HG02642 (cell line): Measurements from ENCODE around the gene CCT8.

Experiments used
- ATAC-seq: cut with Tn5 transposase; IDR thresholded peaks from one replicate; pipeline ENCODE4 v1.9.1; 2021; ENCODE audit warnings: mild to moderate bottlenecking; ENCODE audit not compliant: unreplicated experiment, poor library complexity

The CCT8 gene, protein sequence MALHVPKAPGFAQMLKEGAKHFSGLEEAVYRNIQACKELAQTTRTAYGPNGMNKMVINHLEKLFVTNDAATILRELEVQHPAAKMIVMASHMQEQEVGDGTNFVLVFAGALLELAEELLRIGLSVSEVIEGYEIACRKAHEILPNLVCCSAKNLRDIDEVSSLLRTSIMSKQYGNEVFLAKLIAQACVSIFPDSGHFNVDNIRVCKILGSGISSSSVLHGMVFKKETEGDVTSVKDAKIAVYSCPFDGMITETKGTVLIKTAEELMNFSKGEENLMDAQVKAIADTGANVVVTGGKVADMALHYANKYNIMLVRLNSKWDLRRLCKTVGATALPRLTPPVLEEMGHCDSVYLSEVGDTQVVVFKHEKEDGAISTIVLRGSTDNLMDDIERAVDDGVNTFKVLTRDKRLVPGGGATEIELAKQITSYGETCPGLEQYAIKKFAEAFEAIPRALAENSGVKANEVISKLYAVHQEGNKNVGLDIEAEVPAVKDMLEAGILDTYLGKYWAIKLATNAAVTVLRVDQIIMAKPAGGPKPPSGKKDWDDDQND

DNA sequence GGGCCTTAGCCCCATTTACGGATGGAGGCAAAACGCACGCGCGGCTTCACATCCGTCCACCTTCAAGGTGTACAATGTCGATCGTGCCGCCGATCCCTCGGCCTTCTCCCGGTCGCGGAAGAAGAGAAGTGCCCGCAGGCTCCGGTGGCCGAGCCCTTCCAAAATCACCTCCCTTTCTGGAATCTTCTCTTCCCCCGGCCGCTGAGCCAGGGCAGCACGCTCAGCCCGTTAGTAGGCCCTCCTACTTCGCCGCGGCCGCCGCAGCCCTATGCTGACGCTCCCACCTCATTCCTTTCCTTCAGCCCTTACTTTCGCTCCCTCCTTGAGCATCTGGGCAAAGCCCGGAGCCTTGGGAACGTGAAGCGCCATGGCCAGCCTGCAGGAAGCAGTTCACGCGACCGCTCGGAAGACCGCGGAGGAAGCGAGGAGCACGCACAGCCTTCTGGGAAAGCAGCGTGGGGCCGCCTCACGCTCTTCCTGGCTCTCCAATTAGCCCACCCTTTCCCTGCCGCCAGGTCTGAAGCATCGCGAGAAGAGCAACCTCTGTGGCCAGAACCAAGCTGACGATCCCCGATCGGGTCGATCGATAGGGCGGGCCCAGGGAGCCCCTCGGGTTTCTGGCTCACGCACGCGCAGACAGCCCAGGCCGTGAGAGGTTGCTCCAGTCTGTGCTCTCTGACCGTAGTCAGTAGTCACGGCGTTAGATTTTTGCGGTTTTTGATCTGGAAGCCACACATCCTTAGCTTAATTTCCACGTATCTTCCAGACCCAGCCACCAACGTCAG is at the start of gene CCT8:
Gene CCT8, minus strand, starts transcription at position 427 of the 785 bp plus-strand sequence. Its CDS starts 58 bp downstream, at position 369.
- ATAC-seq, result peak; percentile 92

DNA sequence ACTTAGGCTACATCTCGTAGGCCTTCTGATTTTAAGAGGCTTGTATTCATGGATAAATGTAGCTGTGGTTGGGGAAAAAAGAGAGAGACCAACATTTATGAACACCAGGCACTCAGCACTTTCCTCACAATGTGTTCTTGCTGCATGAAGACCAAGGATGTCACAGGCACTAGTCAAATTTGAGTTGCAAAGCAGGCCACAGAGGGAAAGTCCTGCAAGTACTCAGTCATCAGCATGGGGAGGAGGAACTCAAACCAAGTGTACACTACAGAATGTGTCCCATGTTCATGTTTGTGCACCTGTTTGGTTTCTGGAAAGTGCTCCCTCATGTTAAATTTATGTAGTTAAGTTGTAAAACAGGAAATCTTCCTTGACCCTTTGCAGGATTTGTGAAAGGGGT is 48.3 kb upstream of the CCT8 start:
- ATAC-seq, result peak; percentile 75

DNA sequence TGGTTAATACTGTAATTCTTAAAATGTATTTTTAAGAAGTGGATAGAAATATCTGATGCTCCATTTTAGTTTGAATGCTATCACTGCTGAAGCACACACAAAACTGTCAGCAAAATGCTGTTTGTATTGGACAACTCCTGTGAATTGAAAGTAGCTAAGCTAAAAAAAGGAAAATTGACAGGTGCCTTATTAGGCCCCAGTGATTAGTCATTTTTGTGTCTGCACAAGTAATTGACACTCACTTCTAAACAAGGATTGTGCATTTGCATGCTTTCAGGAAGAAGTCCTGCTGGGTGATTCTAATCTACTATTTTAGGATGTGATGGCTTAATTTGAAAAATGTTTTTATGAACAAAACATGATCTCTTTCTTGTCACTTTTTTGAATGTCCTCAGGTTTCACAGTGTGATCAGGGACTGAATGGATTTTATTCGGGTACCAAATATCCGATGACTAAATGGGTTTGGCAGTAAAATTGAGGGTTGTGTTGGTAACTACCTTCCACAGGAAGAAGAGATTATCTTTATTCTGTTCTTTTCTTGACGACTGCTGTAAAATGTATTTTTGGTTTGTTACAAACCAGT is 44.0 kb upstream of the CCT8 start:
- ATAC-seq, result peak; percentile 55

DNA sequence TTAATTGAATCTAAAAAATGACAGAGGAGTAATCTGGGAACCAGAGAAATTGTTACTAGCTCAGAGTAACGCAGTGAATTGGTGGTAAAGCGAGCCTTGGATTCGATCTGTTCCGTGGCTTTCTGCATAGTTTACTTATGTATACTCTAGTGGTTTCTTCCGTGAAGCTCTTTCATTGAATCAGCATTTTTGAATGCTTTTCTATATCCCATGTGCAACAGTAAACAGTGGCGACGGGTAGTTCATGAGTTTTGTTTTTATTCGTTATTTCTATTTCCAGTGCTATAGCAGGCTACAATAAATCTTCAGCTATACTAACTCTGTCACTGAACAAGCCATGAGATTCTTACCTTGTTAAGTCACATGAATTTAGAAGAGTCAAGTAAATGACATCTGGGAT is 42.5 kb upstream of the CCT8 start:
- ATAC-seq, result no peak

DNA sequence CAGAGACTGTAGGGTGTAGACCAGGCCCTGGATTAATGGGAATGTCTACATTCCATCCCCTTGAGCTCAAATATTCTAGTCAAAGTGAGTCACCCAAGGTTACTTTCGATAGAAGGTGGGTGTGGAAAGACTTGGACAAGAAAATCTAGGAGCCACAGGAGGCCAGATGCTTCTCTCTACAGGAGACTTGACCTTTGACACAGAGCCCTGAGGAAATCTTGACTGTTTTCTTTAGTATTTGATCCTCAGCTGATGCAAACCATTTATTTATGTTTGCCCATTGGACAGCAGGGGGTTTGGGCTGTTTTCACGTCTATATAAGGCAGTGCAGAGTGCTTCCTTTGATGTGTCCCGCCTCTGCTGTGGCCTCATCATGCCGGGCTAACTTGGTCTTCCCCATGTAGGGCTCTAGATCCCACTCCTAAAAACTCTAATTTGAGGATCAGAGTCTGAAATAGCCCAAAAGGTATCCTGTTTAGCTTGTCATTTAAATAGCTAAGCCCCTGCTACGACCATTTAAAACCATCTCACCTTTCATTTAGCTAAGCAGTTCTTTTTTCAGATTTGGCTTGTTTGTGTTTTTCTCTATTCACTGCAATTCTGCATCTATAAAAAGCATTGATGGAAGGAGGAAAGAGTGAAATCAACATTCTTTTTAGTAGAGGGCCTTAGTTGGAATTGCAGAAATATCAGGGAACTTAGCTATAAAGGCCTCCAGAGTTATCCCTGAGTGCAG is 41.5 kb upstream of the CCT8 start:
- no peak for ATAC-seq

DNA sequence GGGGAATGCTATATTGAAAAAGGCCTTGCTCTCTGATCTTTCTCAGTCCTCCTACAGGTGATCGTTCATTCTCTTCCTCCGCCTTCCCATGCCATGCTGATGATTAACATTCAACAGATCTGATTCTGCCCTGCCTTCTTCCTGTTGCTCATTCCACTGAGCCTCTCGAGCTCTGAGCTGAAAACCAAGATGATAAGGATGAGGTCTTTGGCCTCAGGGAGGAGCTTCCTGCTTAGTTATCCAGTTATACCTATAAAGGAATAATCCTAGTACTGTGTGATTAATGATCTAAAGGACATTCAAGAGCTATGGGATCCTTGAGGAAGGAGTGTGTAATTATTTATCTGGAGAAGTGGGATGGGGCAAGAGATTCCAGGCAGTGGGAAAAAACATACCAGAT is 31.8 kb upstream of the CCT8 start:
- ATAC-seq, result no peak

DNA sequence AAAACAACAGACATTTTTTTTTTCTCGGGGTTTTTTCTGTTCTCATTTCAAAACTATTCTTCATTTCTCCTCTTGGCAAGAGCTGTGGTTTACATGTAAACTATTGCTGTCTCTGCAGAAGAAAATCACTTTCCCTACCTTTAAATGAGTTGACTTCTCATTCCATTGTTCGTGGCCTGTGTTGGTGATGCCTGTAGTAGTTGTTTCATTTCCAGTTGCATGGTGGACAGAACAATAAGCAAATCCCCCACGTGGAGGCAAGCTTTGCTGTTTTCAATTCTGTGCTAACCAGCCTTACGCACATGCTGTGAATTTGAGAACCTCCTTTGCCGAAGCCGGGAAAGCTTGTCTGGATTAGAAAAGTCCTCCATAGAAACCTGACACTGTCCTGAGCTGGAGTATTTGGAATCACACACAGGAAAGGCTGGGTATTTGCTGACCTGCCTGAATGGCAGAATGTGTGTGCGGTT is 30.8 kb upstream of the CCT8 start:
- peak; percentile 67 for ATAC-seq

DNA sequence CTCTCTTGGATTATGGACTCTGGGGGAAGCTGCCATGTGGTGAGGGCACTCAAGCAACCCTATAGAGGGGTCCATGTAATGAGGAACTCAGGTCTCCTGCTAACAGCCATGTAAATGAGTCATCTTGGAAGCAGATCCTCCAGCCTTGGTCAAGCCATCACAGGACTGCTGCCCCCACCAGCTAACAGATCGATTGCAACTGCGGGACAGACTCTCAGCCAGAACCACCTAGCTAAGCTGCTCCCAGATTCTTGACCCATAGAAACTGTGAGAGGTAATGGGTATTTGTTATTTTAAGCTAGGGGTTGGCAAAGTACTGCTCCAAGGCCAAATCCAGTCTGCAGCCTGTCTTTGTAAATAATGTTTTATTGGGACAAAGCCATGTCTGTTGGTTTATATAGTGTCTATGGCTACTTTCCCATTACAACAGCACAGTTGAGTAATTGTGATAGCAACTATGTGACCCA is 29.4 kb upstream of the CCT8 start:
- ATAC-seq, result no peak

DNA sequence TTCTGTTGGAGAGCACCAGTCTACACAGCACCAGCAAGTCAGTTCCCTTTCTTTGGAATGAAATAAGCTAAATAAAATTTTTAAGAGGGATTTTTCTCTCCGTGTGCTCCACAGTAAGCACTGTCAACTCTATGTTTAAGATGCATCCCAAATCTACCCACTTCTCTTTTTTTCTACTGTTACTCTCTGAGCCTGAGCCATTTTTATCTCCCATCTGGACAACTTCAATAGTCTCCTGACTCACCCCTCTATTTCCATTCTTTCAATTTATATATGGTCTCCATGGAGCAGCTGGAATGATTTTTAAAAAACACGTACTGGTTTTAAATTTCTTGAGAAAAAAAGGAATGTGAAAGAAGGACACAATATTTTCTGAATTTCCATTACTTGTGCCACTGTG is 24.7 kb upstream of the CCT8 start:
- no peak for ATAC-seq

DNA sequence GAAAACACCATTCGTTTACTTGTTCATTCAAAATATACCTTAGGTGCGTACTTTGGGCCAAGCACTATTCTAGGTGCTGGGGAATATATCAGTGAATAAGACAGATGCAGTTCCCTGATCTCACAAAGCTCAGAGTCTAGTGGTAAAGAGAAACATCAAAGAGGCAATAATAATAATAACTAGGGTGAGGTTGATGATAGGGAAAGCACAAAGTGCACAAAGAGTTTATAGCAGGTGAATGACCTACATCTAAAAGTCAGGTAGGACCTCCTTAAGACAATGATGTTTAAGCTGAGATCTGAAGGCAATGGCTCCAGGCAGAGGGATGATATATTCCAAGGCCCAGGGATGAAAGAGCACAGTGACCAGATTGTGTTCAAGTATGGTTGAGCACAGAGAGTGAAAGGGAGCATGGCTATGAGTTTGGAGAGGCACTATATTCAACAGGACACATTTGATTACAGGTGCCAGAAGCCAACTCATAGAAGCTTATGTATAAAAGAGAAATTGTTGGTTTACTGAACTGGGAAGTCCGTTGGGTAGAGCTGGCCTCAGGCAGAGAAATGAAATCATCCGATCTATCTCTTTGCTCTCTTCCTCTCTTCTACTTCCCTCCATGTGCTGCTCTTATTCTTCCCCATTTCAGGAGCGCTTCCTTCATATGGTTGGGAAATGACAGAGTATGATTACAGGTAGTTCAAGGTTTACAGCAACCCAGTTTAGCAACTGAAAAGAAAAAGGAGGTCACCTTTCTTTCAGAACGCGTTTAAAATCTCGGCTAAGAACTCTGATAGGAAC is 23.0 kb upstream of the CCT8 start:
- no peak for ATAC-seq

DNA sequence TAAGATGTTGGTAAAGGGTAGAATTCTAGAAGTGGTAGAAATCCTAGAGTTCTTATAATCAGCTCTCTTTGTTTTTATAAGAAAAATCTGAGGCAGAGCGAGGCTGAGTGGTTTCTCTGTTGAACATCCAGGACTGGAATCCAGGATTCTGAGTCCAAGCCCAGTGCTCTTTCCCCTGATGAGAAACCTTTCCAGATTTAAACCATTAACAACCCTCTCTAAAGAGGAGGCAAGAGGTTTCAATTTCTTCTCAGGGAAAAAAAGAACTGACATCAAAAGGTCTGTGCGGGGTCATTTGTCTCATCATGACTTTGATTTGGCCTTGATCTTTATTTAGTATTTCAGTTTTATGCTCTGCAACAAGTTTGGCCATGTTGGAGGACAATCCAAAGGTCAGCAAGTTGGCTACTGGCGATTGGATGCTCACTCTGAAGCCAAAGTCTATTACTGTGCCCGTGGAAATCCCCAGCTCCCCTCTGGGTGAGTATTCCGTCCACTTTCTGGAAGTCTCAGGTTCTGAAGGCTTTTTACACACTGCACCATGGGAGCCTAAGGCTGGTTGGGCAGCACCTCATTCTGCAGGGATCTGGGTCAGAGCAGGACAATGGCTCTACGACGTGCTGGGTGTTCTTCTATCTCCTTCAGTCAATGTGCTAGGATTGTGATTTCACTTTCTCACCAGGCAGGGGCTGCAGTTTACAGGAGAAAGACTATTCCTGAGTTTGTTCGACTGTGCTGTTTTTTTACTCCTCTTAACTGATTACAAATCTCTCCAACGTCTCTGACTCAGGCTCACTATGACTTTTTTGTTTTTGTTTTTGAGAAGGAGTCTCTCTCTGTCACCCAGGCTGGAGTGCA is 18.9 kb upstream of the CCT8 start:
- ATAC-seq, result no peak

DNA sequence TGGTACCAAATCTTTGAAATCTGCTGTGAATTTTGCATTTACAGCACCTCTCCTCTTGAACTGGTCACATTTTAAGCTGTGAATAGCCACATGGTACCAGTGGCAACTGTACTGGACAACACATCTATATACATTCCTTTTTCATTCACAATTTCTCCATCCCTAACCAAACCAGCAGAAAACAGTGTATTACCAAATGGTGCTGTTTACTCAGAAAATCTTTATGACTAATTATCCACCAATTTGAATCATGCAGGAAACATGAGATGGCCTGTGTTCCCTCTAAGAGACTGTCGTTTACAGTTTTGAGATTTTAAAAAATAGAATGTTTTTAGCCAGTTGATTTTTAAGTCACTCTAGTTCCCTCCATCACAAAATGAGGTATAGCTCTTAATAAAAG is 17.6 kb upstream of the CCT8 start:
- no peak for ATAC-seq

DNA sequence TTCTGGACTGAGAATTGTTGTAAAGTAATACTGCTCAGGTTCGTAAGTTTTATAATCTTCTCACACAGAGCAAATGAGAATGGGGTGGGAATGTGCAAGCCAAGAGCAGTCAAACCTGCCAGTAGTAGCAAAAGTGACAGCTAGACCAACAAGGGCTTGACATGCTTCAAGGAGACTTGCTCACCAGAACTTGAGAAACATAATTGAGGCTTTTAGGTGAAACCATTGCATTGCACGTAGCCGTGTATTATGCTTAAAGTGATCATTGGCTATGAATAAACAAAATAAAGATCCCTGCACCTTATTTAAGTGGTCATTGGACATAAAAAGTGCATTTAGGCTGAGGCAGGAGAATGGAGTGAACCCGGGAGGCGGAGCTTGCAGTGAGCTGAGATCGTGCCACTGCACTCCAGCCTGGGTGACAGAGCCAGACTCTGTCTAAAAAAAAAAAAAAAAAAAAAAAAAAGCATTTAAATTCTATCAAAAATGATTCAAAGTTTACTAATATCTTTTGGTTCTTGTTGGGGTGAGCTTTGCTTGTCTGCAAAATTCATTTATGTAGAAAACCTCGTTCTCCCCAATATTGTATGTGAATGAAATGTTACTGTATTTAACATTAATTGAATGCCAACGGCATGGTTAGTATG is 11.8 kb upstream of the CCT8 start:
- ATAC-seq, result no peak

DNA sequence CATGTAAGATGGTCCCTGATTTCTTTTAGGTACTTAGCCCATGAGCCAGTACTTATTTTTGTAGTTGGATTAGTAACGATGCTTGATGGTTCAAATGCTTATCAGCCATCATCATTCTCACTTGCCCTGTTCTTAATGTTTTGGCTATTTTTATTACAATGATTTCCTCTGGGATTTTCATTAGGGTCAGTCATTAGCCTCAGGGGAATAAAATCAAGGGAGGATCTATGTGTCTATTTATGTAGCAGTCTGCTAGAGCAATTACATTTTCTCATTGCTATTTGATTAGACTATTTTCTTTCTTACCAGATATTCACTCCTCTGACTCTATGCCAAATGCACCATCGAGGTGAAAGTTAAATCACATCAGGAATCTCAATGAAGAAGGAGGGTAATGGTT is 10.9 kb upstream of the CCT8 start:
- ATAC-seq, result no peak

DNA sequence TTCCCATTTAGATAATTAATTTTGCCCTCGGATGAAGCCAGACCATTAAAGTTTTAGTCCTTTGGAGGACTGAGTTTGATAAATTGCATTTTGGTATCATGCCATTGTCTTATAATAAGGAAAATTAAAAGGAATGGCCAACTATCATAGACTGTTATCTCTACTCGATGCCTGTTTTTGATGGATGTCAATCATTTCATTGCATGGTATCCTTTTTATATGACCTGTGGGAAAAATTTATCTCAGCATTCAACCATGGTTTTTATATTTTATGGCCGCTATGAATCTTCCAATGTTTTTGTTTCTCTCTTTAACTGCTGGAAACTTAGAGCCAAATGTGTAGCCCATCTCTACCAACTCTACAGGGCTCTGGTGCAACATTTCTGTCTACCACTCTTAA is 9.9 kb upstream of the CCT8 start:
- no peak for ATAC-seq

DNA sequence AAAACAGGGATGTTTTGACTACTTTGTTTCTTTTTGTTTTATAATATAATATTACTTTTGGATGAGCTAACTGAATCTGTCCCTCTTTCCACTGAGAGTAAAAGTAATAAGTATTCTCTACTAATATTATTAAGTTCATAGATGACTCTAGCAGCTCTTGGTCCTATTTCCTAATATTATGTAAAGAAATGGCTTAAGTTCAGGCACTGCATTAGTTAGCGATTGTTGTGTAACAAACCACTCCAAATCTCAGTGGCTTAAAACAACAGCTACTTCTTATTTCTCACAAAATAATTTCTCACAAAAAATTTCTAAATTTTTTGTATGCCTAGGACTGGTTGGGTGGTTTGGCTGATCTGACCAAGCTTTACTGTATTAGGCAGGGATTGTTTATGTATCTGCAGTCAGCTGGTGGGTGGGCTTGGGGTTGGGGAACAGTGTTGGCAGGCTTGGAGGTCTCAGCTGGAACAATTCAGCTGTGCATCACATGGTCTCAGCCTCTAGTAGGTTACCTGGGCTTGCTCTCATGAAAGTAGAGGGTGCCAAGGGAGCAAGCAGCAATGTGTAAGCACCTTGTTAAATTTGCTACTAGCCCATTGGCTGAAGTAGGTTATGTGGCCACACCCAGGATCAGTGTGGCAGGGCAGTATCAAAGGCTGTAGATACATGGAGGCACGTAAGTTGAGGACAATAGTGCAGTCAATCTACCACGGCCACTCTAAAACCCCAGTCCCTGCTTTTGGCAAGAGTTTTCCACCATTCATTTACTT is 8.8 kb upstream of the CCT8 start:
- ATAC-seq, result no peak

DNA sequence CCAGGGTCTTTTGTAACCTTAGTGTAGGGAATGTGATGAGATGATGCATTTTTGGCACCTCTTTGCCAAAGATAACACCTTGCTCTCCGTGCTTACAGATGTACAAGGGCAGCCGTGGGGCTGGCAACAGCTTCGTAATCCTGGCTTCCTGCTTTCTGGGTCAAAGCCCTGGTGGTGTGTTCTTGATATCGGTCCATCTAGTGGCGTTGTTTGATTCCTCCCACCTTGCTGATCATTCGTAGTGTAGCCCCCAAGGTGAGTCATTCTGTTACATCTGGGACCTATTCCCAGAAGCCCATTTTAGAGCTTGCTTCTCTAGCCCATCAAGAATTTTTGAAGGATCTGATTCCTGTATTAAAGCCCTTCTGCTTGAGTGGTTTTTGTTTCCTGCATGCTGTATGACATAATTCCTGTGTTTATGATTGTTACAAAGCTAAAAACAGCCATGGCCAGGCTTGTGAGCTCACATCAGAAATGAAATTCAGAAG is 7.0 kb upstream of the CCT8 start:
- ATAC-seq, result no peak
